WTC11 (cell line): ENCODE data around the gene ARHGAP4. TPM values are rescaled to one million over a fixed set of nuclear protein-coding genes. Genes with fewer than 3 reads are reported as not detected.

ENCODE experiments used
- ATAC-seq: fragments of 200-7000 bp; cut with Tn5 transposase; 2 replicates; pipeline ENCODE4 v1.10.0; 2021; ENCODE audit warnings: mild to moderate bottlenecking, moderate library complexity
- CTCF ChIA-PET: fragments of 300-600 bp; sonication (Branson Sonifier 250); formaldehyde crosslinking; loops from one replicate; lab custom pipeline; 2021; ENCODE audit warnings: antibody characterized with exemption; lab: Charles Lee
- POLR2A ChIA-PET: fragments of 350-600 bp; sonication (Branson Sonifier 250); formaldehyde crosslinking; loops from one replicate; lab custom pipeline; 2021; ENCODE audit warnings: antibody characterized with exemption; lab: Charles Lee
- DNase-seq: peaks from one replicate; pipeline ENCODE4 v3.0.0; 2021; ENCODE audit warnings: low spot score
- H3K27ac Mint-ChIP-seq: 2 replicates; pipeline ENCODE4 v1.8.0; 2021; ENCODE audit warnings: mixed read lengths
- H3K27me3 Mint-ChIP-seq: 2 replicates; pipeline ENCODE4 v1.8.0; 2021; ENCODE audit warnings: low read depth, mild to moderate bottlenecking, moderate library complexity, mixed read lengths
- H3K36me3 Mint-ChIP-seq: 2 replicates; pipeline ENCODE4 v1.8.0; 2021; ENCODE audit warnings: mixed read lengths
- H3K4me1 Mint-ChIP-seq: 2 replicates; pipeline ENCODE4 v1.8.0; 2022; ENCODE audit warnings: mixed read lengths
- H3K4me3 Mint-ChIP-seq: 2 replicates; pipeline ENCODE4 v1.8.0; 2021; ENCODE audit warnings: mild to moderate bottlenecking, moderate library complexity, mixed read lengths
- H3K9me3 Mint-ChIP-seq: 2 replicates; pipeline ENCODE4 v1.8.0; 2021; ENCODE audit warnings: mixed read lengths
- CREM ChIP-seq: sonication (generic); formaldehyde crosslinking; IDR thresholded peaks from 2 replicates; pipeline ENCODE4 v1.8.1; 2022; ENCODE audit warnings: mild to moderate bottlenecking, missing genetic modification reagents, moderate library complexity
- GABPB1 ChIP-seq: sonication (generic); formaldehyde crosslinking; IDR thresholded peaks from 2 replicates; pipeline ENCODE4 v1.8.1; 2023; ENCODE audit warnings: mild to moderate bottlenecking, missing genetic modification reagents
- GTF2I ChIP-seq: fragments of 250-450 bp; sonication (Bioruptor Pico); conservative IDR thresholded peaks from 2 replicates; pipeline ENCODE4 v1.4.0; 2021; ENCODE audit warnings: mild to moderate bottlenecking
- MAX ChIP-seq: sonication (generic); formaldehyde crosslinking; IDR thresholded peaks from 2 replicates; pipeline ENCODE4 v1.8.0; 2022; ENCODE audit warnings: mild to moderate bottlenecking, missing genetic modification reagents
- MLX ChIP-seq: sonication (generic); formaldehyde crosslinking; IDR thresholded peaks from 2 replicates; pipeline ENCODE4 v1.8.1; 2023; ENCODE audit warnings: mild to moderate bottlenecking, missing genetic modification reagents, moderate library complexity
- MYBL2 ChIP-seq: sonication (generic); formaldehyde crosslinking; IDR thresholded peaks from 2 replicates; pipeline ENCODE4 v1.8.1; 2023; ENCODE audit warnings: mild to moderate bottlenecking, moderate library complexity, missing genetic modification reagents
- NFE2L1 ChIP-seq: sonication (generic); formaldehyde crosslinking; IDR thresholded peaks from 2 replicates; pipeline ENCODE4 v1.8.1; 2023; ENCODE audit warnings: missing genetic modification reagents
- NFYB ChIP-seq: sonication (generic); formaldehyde crosslinking; conservative IDR thresholded peaks from 2 replicates; pipeline ENCODE4 v1.8.0; 2022; ENCODE audit warnings: low read depth, missing genetic modification reagents
- NR1H2 ChIP-seq: sonication (generic); formaldehyde crosslinking; IDR thresholded peaks from 2 replicates; pipeline ENCODE4 v1.9.0; 2021; ENCODE audit warnings: mild to moderate bottlenecking, moderate library complexity, missing genetic modification reagents
- NR3C1 ChIP-seq: sonication (generic); formaldehyde crosslinking; conservative IDR thresholded peaks from 2 replicates; pipeline ENCODE4 v1.8.1; 2023; ENCODE audit warnings: low read depth, mild to moderate bottlenecking, missing genetic modification reagents
- OVOL2 ChIP-seq: fragments of 250-450 bp; sonication (Bioruptor Pico); IDR thresholded peaks from 2 replicates; pipeline ENCODE4 v1.9.0; 2021; ENCODE audit warnings: mild to moderate bottlenecking, borderline replicate concordance
- PRDM15 ChIP-seq: sonication (generic); formaldehyde crosslinking; IDR thresholded peaks from 2 replicates; pipeline ENCODE4 v1.8.0; 2022; ENCODE audit warnings: missing genetic modification reagents
- RORB ChIP-seq: fragments of 250-450 bp; sonication (Bioruptor Pico); IDR thresholded peaks from 2 replicates; pipeline ENCODE4 v1.9.0; 2021; ENCODE audit warnings: mild to moderate bottlenecking
- TCF7 ChIP-seq: sonication (generic); formaldehyde crosslinking; IDR thresholded peaks from 2 replicates; pipeline ENCODE4 v1.8.0; 2022; ENCODE audit warnings: mild to moderate bottlenecking, low read depth, missing genetic modification reagents, moderate library complexity
- ZBTB43 ChIP-seq: sonication (generic); formaldehyde crosslinking; IDR thresholded peaks from 2 replicates; pipeline ENCODE4 v1.8.1; 2023; ENCODE audit warnings: mild to moderate bottlenecking, missing genetic modification reagents
- ZNF121 ChIP-seq: sonication (generic); formaldehyde crosslinking; IDR thresholded peaks from 2 replicates; pipeline ENCODE4 v1.8.0; 2023; ENCODE audit warnings: missing genetic modification reagents
- ZNF219 ChIP-seq: sonication (generic); formaldehyde crosslinking; IDR thresholded peaks from 2 replicates; pipeline ENCODE4 v1.8.0; 2023; ENCODE audit warnings: missing genetic modification reagents, mild to moderate bottlenecking, borderline replicate concordance
- ZNF232 ChIP-seq: sonication (generic); formaldehyde crosslinking; IDR thresholded peaks from 2 replicates; pipeline ENCODE4 v1.8.0; 2022; ENCODE audit warnings: mild to moderate bottlenecking, missing genetic modification reagents
- ZNF281 ChIP-seq: sonication (generic); formaldehyde crosslinking; IDR thresholded peaks from 2 replicates; pipeline ENCODE4 v1.8.0; 2023; ENCODE audit warnings: mild to moderate bottlenecking, missing genetic modification reagents
- ZNF416 ChIP-seq: fragments of 250-450 bp; sonication (Bioruptor Pico); IDR thresholded peaks from 2 replicates; pipeline ENCODE4 v1.9.0; 2021; ENCODE audit warnings: mild to moderate bottlenecking, inconsistent platforms
- total RNA-seq: library from RNA; stranded (reverse); gene quantifications from 3 replicates; pipeline ENCODE4 v1.2.3, GENCODE V29; 2021

ARHGAP4 gene
- total RNA-seq, 1 experiment from 2014 or later: 52.1 TPM

GRCh38 chrX:153939573-153939972 lies 13.5 kb upstream of the ARHGAP4 start:
- H3K4me1 Mint-ChIP-seq: peaks cover 19% of the 10 kb centered on the region
- H3K9me3 Mint-ChIP-seq: no peaks in the 10 kb centered on the region
- CTCF ChIA-PET: interaction anchor here (1.1 to 2.1 kb wide), 4 partner anchors 9 to 16 kb away, joined by 4 to 7 read pairs (median 4); partner anchors contain the start of gene ARHGAP4

GRCh38 chrX:153938226-153938786 lies 12.2 kb upstream of the ARHGAP4 start:
- Mint-ChIP-seq H3K9me3 (no peaks in the 10 kb centered on the region), H3K27me3 (no peaks in the 10 kb centered on the region), H3K36me3 (no peaks in the 10 kb centered on the region), H3K4me1 (peaks cover 21% of the 10 kb centered on the region), H3K27ac (no peak overlapping the region; the same call in 1 of the 2 replicates), H3K4me3 (no peak overlapping the region)
- CTCF ChIA-PET: interaction anchor here (0.7 to 2.0 kb wide), 4 partner anchors 9 to 291 kb away, joined by 3 to 6 read pairs (median 4); partner anchors contain the start of gene DUSP9
- ATAC-seq (no peak), DNase-seq (no peak)
- TF ChIP-seq GTF2I (CRISPR knock-in tag): no peak
- no peak for TF ChIP-seq ZNF416
- no peak for TF ChIP-seq GABPB1 (CRISPR knock-in tag)
- no peak for TF ChIP-seq ZNF281 (CRISPR knock-in tag)
- TF ChIP-seq MYBL2 (CRISPR knock-in tag): no peak
- no peak for TF ChIP-seq MLX (CRISPR knock-in tag)
- TF ChIP-seq NR1H2 (CRISPR knock-in tag): no peak
- TF ChIP-seq ZNF121 (CRISPR knock-in tag): no peak
- no peak for TF ChIP-seq OVOL2 (CRISPR knock-in tag)
- no peak for TF ChIP-seq CREM (CRISPR knock-in tag)
- TF ChIP-seq NFYB (CRISPR knock-in tag): no peak
- no peak for TF ChIP-seq ZNF232 (CRISPR knock-in tag)
- TF ChIP-seq ZNF219: no peak
- no peak for TF ChIP-seq PRDM15 (CRISPR knock-in tag)
- no peak for TF ChIP-seq MAX (CRISPR knock-in tag)
- no peak for TF ChIP-seq TCF7
- POLR2A ChIA-PET: no interaction called here

More at GRCh38 chrX:153939573-153939972, 13.5 kb upstream of the ARHGAP4 start:
- no peak for ATAC-seq
- Mint-ChIP-seq H3K36me3 (no peaks in the 10 kb centered on the region), H3K4me3 (no peak overlapping the region), H3K27ac (no peak overlapping the region), H3K27me3 (no peaks in the 10 kb centered on the region)
- POLR2A ChIA-PET: no interaction called here
- DNase-seq: no peak
- no peak for TF ChIP-seq GABPB1 (CRISPR knock-in tag)
- no peak for TF ChIP-seq OVOL2 (CRISPR knock-in tag)
- TF ChIP-seq NR3C1 (CRISPR knock-in tag): no peak
- no peak for TF ChIP-seq RORB (CRISPR knock-in tag)
- no peak for TF ChIP-seq NFE2L1
- no peak for TF ChIP-seq ZBTB43 (CRISPR knock-in tag)
